GM18861 (cell line): ENCODE measurements around the gene NRSN1.
"Not testable (repeated sequence)": the region's sequence is repeated elsewhere in the genome, so short reads cannot be mapped to it uniquely, and the experiment has no call there.

Experiments
- ATAC-seq: cut with Tn5 transposase; IDR thresholded peaks from one replicate; pipeline ENCODE4 v1.9.1; 2021; ENCODE audit not compliant: unreplicated experiment

Gene NRSN1

DNA sequence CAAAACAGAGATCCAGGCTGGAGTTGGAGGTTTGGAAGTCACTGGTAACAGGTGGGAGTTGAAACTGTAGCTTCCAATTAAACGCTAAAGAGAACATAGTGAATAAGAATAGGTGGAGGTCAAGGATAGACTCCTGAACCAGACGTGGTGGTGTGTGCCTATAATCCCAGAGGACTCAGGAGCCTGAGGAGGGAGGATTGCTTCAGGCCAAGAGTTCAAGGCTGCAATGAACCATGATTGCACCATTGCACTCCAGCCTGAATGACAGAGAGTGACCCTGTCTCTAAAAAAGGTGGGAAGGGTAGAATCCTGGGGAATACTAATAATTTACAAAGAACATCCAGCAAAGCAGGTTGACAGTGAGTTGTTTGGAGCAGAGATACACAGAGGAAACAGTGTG is 13.6 kb downstream of the NRSN1 start:
- no peak for ATAC-seq

DNA sequence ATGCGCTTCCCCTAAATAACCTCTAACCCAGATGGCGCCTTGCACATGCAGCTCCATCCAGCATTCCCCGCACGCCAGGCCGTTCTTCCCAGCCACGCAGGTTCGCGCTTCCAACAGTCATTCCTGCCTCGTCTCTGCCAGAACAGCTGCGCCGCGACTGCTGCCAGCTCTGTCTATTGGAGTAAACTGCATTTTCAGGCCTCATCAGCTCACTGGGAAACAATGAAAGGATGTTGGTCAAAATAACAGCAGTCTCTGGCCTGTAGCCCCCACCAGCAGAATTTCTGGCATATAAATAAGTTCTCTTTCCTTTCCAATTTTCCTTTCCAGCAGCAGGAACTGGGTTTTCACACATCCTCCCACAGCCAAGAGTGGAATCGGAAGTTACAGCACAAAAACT is 14.6 kb downstream of the NRSN1 start:
- ATAC-seq, result no peak

DNA sequence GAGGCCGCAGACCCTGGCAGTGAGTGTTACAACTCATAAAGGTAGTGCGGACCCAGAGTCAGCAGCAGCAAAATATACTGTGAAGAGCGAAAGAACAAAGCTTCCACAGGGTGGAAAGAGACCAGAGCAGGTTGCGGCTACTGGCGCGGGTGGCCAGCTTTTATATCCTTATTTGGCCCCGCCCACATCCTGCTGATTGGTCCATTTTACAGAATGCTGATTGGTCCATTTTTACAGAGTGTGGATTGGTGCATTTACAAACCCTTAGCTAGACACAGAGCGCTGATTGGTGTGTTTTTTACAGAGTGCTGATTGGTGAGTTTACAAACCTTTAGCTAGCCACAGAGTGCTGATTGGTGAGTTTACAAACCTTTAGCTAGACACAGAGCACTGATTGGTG is 16.7 kb downstream of the NRSN1 start:
- ATAC-seq, result not testable (repeated sequence)

DNA sequence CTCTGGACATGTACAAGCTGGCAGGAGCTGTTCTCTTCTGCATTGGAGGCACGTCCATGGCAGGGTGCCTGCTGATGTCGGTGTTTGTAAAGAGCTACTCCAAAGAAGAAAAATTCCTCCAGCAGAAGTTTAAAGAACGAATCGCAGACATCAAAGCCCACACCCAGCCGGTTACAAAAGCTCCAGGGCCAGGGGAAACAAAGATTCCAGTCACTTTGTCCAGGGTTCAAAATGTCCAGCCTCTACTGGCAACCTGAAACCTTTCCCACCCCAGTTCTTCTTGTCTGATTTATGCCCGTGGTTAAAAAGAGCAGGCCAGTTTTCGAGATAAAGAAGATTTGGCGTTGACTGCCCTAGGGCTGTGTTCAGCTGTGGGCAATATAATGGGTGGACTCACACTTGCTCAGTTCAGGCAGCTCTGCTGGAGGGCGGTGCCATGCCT is 19.7 kb downstream of the NRSN1 start:
- no peak for ATAC-seq

DNA sequence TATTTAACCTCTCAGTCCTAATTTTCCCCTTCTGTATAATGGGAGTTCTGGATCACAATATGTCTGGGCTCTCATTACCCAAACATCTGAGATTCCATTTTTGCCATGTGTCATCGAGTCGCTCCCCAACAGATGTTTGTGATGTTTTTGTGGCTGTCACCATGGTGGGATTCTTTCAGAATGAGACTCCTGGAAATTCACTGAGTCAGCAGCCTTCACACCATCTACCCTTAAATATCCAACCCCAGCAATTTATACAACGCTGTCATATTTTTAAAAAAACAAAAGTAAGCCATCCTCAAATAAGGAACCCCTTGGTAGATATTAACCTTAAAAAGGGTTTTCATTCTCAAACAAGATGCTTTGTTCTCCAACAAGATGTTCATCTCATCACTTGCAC is 20.9 kb downstream of the NRSN1 start:
- no peak for ATAC-seq

DNA sequence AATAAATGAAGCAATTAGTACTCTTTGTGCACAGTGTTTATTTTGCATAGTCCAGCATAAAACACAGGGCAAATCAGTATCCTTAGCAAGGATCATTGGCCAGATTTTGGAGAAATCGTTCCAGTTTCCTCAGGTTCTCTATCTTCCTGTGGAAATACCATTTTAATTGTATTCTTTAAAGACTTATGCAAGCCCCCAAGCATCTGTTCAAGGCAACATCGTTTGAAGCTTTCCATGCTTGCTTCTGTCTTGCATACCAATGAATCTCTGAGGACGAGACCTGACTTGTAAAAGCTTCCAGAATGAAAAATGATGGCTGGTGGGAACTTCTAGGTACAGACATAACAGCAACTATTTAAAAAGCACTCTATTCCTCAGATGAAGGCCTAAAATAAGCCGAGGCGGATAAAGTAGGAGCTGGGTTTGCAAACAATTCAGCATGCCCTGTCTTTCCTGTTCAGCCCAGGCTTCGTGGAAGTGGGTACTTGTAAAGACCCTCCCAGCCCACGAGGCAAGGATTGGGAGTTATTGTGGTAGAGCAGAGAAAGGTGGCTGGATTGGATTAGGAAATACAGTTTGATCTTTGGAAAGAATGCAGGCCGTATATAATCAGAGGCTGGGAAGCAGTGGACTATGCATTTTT is 21.6 kb downstream of the NRSN1 start:
- ATAC-seq, result no peak

DNA sequence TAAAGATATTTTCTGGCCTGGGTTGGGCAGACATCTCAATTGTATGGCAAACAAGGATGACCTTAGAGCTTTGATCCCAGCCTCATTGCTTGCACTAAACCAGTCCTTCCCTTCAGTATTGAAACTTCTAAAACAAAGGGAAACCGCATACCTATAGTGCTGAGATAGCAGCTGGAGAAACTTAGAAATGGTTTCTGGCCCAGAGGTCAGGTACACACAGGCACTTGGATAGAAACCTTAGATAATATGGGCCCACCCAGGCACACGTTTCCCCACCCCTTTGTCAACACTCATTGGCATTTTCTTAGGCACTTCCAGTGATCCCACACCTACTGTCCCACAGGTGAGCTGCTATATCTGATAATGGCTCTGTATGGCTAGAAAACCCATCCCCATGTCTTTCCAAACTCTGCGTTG is 22.1 kb downstream of the NRSN1 start:
- no peak for ATAC-seq

DNA sequence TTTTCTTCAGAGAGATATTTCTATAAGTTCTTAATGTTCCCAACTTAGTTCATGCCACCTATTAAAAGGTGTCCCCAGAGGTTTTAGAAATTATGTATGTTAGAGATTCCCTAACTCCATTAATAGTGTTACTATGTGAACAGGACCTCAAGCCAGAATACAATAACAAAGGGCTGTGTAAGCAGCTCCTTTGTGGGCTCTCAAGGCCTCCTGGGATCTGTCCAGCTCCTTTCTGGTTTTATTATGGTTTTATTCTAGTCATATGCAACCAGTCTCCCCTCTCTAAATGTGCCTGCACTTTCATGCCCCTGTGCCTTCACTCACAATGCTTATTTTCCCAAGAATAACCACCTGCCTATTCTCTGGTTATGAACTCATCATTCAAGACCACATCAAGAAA is 22.7 kb downstream of the NRSN1 start:
- ATAC-seq, result no peak

DNA sequence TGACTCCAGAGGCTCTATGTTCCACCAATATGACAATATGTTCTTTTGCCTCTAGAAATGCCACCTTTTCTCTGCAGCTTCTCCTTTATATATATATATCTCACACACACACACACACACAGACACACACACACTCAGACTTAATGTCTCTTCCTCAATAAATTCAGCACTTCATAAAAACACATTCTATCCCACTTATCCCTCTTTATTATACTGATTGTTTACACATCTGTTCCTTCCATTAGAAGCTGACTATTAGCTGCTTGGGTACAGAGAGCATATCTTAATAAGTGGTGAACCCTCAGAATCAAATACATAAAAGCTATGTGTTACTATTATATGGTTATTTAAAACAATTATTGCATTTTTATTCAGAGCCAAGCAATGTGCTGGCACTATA is 23.3 kb downstream of the NRSN1 start:
- no peak for ATAC-seq

DNA sequence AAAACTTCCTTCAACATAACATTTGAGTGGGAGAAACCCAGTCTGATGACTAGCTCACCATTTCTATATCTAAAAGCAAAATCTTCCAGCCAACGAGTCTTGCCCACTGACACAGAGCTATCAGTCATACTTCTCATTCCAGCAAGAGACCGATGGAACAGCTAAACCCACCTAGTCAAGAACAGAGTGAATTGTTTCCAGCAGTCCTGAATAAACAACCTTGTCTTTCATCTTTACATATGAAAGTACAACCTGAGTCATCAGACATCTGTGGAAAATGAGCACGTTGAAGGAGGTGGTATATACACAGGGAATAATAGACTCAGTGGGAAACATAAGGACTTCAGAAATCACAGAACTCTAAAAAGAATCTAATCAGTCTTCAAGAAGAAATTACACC is 23.8 kb downstream of the NRSN1 start:
- ATAC-seq, result no peak

DNA sequence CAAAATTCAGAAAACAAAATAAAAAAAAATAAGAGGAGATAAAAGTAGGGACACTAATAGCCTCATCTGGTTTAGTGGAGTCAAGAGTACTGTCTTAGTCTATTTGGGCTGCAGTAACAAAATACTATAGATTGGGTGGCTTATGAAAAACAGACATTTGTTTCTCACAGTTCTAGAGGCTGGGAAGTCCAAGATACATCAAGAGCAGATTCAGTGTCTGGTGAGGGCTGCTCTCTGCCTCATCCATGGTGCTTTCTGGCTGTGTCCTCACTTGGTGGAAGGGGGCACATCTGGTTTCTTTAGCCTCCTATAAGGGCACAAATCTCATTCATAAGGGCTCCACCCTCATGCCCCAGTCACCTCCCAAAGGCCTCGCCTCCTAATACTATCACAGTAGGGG is 26.0 kb downstream of the NRSN1 start:
- ATAC-seq, result no peak

DNA sequence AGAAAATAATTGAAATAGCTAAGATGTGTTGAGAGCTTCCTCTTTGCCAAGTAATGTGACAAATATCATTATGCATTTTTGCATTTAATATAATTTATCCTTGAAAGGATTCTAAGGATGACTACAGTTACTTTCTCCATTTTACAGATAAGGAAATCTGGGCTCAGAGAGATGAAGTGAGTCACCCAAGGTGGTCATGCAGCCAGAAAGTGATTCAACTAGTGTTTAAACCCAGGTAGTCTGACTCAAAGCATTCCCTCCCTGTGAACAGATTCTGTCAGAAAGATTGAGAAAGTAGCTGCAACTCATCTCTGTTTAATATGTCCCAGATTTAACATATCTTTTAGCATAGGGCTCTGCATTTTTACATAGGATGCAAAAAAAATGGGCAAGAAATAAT is 28.1 kb downstream of the NRSN1 start:
- no peak for ATAC-seq

DNA sequence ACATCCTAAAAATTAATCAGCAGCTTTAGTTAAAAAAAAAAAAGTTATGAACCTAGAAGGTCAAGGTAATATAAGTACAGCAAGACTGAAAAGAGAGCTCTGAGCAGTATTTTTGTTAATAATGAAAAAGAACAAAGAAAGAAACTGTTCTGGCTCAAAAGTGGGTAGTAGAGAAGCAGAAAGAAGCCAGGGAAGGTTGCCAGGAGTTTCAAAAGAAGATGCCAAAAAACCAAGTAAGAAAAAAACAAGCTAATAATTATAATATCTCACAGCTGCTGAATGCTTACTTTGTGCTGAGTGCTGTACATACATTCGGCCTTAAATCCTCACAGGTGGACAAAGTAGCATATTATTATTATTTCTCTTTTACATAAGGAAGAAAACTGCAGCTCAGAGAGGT is 31.9 kb downstream of the NRSN1 start:
- ATAC-seq, result no peak

DNA sequence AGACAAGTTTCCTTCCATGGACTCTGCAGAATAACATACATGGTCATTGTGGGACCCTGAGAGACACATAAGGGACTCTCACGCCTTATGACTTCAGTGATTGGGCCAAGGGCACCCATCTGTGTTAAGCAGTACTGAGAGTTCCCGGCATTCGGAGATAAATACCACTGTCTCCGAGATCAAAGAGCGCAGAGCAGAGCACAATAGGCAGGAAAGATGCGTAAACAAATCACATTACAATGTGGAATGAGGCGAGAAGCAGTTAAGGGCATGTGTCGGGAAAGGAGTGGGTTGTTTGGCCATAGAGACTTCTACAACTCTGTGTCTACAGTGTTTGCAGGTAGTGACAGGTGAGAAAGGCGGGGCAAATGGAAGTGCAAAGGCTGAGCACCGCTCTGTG is 57.6 kb downstream of the NRSN1 start:
- no peak for ATAC-seq

DNA sequence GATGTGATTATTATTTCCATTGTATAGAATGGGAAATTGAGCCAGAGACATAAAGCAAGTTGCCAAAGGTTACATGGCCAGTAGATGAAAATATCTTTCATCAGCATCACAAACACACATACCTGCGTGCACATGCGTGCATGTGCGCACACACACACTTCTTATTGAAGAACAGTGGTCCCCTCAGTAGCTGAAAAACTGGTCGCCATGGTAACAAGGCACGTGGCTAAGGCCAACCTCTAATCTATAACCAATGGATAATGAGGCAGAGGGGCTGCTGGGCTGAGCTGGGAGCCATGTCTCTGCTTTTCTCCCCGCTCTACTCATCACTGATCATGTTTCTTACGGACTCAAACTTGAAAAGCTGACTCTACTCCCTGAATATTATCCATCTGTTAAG is 60.3 kb downstream of the NRSN1 start:
- ATAC-seq, result no peak

DNA sequence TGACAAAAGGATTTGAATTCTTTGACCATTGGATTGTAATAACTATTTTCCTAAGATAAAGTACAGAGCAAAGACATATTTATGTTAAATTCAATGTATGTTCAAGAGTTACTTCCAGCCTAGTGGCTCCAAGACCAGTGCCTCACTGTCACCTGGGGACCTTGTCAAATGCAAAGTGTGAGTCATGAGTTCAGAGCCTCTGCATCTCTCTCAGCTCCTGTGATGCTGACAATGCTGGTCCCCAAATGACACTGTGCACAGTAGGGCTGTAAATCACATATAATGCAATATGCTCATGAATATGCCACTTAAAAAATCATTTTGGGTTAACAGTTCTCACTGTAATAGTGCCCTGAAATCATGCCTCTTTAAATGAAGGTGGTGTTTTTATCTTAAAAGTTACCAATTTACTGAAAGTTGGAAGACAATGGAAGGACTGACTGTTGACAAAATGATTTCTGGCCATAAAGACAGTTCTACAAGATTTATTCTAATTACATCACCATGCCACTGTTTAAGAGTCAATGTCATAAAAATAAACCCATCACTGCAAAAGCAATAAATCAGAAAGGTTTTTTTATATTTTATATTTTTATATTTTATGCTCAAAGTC is 62.1 kb downstream of the NRSN1 start:
- no peak for ATAC-seq

DNA sequence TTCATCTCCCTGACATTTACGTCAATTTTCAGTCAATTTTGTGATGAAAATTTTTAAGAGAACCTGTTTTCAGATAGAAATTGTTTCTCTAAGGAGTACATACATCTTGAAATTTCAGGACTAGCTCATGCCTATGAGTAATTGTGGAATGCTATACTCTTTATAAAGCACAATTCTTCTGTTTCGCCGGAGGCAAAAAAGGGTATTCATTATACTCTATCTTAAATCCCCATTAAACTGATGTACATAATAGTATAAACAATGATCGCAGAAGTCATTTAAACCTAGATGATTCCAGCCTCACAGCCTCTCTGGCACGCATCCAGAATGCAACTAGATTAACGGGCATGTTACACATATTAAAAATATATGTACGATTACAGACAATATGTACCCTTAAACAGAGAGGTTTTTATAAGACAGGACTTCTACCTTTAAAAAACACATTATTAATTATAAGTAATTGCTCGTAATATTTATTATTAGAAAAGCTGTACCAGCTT is 62.6 kb downstream of the NRSN1 start:
- no peak for ATAC-seq

DNA sequence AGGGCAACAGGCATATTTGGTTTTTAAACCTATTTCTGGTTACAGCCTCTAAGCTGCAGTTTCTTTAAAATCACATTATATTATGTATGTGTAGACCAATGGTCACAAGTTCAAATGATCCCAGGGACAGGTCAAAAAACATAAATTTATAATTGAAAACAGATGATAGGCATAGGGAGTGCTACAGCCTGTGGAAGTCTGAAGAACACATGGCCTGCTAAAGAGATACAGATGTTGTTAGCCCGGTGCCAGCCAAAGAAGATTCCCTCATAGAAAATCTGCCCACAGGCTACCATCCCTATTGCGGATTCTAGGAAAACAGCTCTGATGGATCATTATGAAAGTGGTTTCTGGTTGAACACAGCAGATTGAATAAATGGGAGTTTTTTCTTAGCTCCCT is 65.3 kb downstream of the NRSN1 start:
- ATAC-seq, result no peak

DNA sequence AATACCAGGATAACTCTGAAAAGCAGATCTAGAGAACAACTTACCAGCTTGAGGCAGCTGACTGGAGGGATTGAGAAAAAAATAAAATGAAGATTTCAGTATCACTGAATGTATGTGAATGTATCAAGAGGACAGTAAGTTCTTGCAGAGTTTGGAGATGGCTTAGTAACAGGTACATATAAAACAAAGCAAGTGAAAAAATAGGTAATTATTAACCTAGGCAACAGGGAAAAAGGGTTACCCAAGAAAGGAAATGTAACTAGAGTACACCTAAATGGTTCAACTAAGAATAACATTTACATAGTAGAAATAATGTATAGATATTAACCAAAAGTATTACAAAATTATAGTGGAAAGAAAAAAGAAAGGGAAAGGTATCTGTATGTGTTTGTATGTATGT is 67.3 kb downstream of the NRSN1 start:
- ATAC-seq, result no peak

DNA sequence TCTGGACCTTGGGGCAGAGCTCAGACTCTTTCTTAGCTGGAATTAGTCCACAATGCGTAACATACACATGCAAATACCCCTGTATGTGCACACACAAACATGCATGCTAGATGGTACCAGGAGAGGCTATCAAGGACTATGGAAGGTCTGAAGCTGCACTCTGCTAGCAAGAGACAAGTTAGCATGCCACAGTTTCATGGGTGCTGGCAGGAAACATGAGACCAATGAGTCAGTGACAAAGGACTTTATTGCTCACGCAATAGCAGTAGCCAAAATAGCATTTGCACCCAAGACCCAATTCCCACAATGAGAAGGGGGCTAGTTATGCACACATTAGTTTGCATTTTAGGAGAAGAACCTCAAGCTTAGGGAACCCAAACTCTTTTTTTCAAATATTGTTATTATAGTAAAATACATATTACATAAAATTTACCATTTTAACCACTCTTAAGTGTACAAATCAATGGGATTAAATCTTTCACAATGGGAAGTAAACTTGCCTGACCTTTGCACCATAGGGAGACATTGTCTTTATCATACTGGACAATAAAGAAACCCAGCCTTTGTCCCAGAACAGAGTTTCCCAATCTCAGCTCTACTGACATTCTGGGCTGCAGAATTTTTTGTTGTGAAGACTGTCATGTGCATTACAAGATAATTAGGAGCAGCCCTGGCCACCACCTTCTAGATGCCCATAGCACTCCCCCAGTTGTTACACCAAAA is 69.1 kb downstream of the NRSN1 start:
- ATAC-seq, result no peak

DNA sequence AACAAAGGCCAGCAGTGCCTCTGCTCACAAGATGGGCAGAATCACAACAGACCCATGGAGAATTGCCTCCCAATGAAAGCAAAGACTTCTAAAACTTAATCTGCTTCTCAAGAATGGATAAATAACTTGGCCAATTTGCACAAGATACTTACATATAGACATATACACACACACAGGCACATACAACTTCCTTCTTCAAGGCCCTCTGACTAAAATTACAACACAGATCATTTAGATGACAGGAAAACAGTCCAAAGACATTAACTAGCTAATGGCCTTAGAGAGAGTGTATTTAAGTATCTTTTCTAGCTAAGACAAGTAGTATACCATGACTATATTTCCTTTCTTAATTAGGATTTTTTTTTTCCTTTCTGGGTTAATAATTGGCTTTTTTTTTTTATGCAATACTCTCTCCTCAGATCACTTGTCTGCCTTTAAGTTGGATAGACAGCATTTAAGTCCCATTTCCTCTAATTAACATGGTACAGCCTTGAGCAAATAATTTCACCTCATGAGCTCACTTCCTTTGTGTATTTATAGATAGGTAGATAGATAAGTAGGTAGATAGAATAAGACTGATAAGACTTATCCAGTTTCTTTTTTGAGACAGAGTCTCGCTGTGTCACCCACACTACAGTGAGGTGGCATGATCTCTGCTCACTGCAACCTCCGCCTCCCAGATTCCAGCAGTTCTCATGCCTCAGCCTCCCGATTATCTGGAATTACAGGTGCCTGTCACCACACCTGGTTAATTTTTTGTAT is 70.0 kb downstream of the NRSN1 start:
- no peak for ATAC-seq
